GM19467 (cell line): Measurements from ENCODE around the gene WDR45B.
A peak's percentile ranks its signal among the peaks of the same experiment; 100 is the strongest.
"Not testable (repeated sequence)": the region's sequence is repeated elsewhere in the genome, so short reads cannot be mapped to it uniquely, and the experiment has no call there.

ENCODE experiments used
- ATAC-seq: cut with Tn5 transposase; IDR thresholded peaks from one replicate; pipeline ENCODE4 v1.9.1; 2021; ENCODE audit warnings: mild to moderate bottlenecking, moderate library complexity; ENCODE audit not compliant: unreplicated experiment

Gene WDR45B

GRCh38 chr17:82658796-82659452 is 10.7 kb upstream of the WDR45B start:
- no peak for ATAC-seq

DNA sequence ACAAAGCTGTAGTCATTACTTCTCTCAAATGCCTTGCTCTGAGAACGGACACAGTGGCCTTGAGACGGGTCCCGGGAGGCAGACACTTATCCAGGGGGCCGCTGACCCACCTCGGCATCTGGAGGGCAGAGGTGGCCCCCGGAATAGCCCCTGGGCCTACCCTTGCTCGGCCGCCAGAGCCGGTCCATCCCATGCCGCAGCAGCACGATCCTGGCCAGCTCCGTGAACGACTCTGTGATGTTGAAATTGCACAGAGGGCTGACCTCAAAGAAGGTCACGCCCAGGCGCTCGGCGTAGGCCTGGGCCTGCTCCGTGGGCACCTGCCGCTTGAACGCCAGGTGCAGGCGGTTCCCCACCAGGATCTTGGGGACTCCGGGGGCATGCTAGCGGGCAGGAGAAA is 10.1 kb upstream of the WDR45B start:
- no peak for ATAC-seq

DNA sequence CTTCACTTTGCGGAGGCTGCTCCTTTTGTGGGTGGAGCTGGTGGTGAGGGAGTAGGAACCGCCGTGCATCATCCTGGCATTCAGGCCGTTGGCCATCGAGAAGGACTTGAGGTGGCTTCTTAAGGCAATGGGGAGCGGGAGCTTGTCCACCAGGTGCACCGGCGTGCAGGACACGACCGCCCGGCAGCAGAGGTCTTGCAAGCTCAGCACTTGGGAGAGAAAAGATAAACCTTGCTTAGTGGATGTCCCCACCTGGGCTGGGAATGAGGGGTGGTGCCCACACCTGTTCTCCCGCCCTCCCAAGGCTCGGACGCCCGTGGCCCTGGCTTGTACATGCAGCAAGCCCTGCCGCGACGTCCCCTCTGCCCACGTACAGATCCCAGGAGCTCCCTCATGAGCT is 9.7 kb upstream of the WDR45B start:
- no peak for ATAC-seq

- ATAC-seq = no peak
Observed at GRCh38 chr17:82656266-82656665, 8.0 kb upstream of the WDR45B start.

- no peak for ATAC-seq
Observed at GRCh38 chr17:82655523-82655922, 7.3 kb upstream of the WDR45B start.

- no peak for ATAC-seq
Observed at GRCh38 chr17:82655038-82655479, 6.8 kb upstream of the WDR45B start.

GRCh38 chr17:82654611-82655010 is 6.4 kb upstream of the WDR45B start:
- not testable (repeated sequence) for ATAC-seq

- ATAC-seq = no peak
Observed at GRCh38 chr17:82653651-82654528, 5.6 kb upstream of the WDR45B start.

GRCh38 chr17:82650723-82651122 is 2.5 kb upstream of the WDR45B start:
- no peak for ATAC-seq

DNA sequence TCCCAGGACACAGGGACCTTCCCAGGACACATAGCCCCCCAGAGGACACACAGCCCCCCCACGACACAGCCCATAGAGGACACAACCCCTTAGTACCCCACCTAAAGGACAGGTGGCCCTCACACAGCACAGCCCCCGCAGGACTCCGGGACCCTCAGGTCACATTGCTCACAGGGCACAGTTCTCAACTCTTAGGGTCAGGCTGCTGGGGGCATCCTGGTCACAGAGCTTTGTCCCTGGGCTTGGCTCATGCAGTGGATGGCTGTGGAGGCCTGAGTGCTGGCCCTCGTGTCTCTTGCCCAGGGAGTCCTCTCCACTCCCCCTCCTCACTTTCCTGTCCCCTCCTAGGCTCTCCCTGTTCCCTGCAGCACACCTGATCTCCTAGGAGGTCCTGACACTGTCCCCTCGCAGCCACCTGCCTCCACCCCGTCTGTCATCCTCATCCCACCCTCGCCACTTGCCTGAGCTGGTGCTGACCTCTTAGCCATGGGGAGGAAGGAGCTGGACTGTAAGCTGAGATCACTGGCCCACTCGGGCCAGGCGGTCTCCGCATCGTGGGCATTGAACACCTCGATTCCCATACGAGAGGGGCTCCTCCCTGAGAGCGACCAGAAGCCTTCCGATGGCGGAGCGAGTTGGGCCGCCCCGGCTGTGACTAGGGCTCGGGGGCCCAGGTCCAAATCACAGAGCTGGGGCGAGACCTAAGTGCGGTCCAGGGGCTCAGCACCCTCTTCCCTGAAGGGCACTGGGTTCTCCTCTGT is 1.4 kb upstream of the WDR45B start:
- no peak for ATAC-seq

GRCh38 chr17:82648742-82649331 is 593 bp upstream of the WDR45B start:
- no peak for ATAC-seq

GRCh38 chr17:82647593-82648164 is 565 bp downstream of the WDR45B start:
- peak; percentile 27 for ATAC-seq

DNA sequence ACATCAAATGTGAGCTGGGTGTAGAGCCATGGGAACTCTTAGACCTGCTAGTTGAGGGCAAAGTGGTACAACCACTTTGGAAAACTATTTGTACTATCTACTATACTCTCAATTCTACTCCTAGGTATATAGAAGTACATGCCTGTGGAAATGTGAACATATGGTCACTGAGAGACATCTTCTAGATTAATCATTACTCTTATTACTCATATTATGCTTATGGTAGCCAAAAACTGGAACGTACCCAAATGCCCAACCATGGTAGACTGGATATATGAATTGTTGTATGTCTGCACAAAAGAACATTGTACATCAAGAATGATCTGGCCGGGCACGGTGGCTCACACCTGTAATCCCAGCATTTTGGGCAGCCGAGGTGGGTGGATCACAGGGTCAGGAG is 2.7 kb downstream of the WDR45B start:
- ATAC-seq = no peak

- no peak for ATAC-seq
Observed at GRCh38 chr17:82644148-82644547, 4.1 kb downstream of the WDR45B start.

DNA sequence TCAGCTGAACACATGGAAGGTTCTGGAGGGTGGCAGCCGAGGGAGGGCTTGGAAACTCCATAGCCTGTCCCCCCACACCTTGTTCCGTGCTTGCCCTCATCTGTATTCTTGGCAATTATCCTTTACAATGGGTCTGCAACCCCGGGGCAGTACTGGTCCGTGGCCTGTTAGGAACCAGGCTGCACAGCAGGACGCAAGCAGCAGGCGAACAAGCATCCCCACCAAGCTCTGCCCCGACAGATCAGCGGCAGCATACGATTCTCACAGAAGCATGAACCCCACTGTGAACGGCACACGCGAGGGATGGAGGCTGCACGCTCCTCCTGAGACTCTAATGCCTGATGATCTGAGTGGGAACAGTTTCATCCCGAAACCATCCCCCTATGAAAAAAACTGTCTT is 6.2 kb downstream of the WDR45B start:
- ATAC-seq = no peak

DNA sequence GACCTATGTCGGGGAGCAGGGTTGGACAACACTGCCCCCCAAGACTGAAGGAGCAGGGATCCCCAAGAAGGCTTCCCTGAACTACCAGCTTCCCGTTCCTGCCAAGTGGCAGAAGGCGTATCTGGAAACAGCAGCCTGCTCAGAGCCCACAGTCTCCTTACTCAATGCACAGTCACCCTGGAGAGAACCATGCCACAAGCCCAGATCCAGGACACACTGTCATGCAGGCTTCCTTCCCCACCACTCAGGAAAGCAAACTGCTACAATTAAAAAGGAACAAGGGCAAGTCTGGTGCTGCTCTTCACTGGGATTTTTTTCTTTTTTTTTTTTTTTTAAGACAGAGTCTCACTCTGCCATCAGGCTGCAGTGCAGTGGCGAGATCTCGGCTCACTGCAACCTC is 8.2 kb downstream of the WDR45B start:
- ATAC-seq = no peak

GRCh38 chr17:82639628-82640027 is 8.6 kb downstream of the WDR45B start:
- no peak for ATAC-seq

DNA sequence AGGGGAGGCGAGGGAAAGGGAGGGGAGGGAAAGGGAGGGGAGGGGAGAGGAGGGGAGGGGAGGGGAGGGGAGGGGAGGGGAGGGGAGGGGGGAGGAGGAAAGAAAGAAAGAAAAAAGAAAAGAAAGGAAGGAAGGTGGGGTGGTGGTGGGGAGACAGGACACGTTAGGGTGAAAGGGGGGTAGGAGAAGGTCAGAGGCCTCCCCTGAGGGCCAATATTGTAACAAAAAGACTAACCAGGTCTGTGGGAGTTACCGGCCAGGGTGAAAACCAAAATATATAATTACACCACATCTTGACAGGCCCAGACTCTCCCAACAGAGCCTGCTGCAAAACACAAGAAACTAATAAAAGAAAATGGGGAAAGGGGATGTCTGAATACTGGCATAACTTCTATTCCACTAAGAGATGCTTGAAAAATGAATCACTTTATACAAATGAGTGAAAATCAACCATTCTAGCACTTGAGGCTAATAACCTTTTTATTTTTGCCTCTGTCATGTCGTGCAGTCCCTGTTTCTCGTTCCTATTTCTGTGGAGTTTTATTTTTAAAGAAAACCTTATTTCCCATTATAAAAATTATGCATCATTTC is 10.0 kb downstream of the WDR45B start:
- ATAC-seq = no peak

DNA sequence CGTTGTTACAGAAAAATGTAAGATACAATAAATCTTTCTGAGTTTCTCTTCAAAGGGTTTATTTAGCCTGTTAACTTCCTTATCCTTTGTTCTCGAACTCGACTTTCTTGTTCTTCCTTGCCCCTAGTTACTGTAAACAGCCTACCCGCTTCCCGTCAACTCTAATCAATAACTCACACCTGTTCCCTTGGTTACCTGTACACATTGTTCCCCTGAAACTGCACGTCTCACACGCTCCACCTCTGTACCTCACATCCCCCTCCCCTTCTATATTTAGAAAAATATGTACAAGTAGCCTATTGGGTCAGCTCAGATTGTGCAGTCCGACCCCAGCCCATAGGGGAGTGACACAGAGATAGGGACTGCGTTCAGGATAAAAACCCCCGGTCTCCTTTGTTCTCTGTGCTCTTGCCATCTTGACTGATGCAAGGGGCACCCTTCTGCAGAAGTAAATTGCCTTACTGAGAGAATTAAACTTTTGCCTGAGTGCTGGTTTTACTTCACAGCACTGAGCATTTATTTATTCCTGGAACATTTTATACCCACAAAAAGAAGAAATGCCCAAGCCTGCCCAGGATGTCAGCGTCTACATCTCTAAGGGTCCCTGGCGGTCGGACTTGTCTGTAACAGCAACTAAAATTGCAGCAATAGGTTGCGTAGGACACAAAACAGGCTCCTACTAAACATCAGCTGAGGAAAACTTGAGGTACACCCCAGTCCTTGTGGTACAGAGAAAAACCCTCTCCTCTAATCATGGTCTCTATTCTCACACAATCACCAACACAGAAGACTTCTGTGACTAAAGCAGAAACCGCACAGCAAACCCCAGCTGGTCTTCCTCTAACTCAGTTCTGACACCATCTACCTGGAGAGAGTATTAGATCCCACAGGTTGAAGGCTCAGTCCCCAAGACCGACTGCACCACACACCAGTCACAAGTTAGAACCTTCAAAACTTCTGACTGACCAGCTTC is 11.3 kb downstream of the WDR45B start:
- no peak for ATAC-seq
